ENCODE data around the gene PDSS2.

The PDSS2 gene

GRCh38 chr6:107259951-107260350, 199.4 kb downstream of the PDSS2 start:
- no peak for TF ChIP-seq CTCF (IDR thresholded peaks at IDR 0.05; ENCODE audit: borderline replicate concordance, extremely low read depth, low read length, poor library complexity, severe bottlenecking)
- DNase-seq (no peak), ATAC-seq (ENCODE audit: insufficient read depth, low read depth) (no peak)
- H3K27me3 ChIP-seq (ENCODE audit: insufficient read depth, low read length, poor library complexity) = no peaks in the 10 kb centered on the region
- no peak overlapping the region for H3K4me2 ChIP-seq (ENCODE audit: insufficient read depth, low read length)
- H3K9me3 ChIP-seq (ENCODE audit: insufficient read depth, low read length, severe bottlenecking) = no peaks in the 10 kb centered on the region
- no peak overlapping the region for H2AFZ ChIP-seq (ENCODE audit: low read depth, low read length)
- H3K4me3 ChIP-seq (ENCODE audit: low read depth in 1 of 2, low read length in 2 of 2) = no peak overlapping the region
- H3K4me1 ChIP-seq (ENCODE audit: insufficient read depth, low read length) = no peaks in the 10 kb centered on the region
- no peak overlapping the region for H3K27ac ChIP-seq (ENCODE audit: low read length)
- H4K20me1 ChIP-seq (ENCODE audit: insufficient read depth, low read length) = no peaks in the 10 kb centered on the region
- H3K79me2 ChIP-seq (ENCODE audit: insufficient read depth, low read length) = no peaks in the 10 kb centered on the region
- H3K9ac ChIP-seq (ENCODE audit: low read depth, low read length) = no peak overlapping the region
- H3K36me3 ChIP-seq (ENCODE audit: insufficient read depth, low read length) = no peaks in the 10 kb centered on the region

- H3K9me3 ChIP-seq (ENCODE audit: insufficient read depth, low read length, severe bottlenecking) = no peaks in the 10 kb centered on the region
- ATAC-seq (ENCODE audit: insufficient read depth, low read depth) (no peak), DNase-seq (no peak)
- no peaks in the 10 kb centered on the region for H3K79me2 ChIP-seq (ENCODE audit: insufficient read depth, low read length)
- no peak overlapping the region for H3K27ac ChIP-seq (ENCODE audit: low read length)
- H4K20me1 ChIP-seq (ENCODE audit: insufficient read depth, low read length) = no peaks in the 10 kb centered on the region
- TF ChIP-seq EZH2 (IDR thresholded peaks at IDR 0.05; ENCODE audit: borderline replicate concordance, low read depth, low read length, severe bottlenecking) (no peak), CTCF (IDR thresholded peaks at IDR 0.05; ENCODE audit: borderline replicate concordance, extremely low read depth, low read length, poor library complexity, severe bottlenecking) (no peak)
- H3K4me2 ChIP-seq (ENCODE audit: insufficient read depth, low read length) = no peak overlapping the region
- no peaks in the 10 kb centered on the region for H3K4me1 ChIP-seq (ENCODE audit: insufficient read depth, low read length)
- no peaks in the 10 kb centered on the region for H3K27me3 ChIP-seq (ENCODE audit: insufficient read depth, low read length, poor library complexity)
- no peak overlapping the region for H2AFZ ChIP-seq (ENCODE audit: low read depth, low read length)
- H3K36me3 ChIP-seq (ENCODE audit: insufficient read depth, low read length) = peaks cover 4% of the 10 kb centered on the region; the same call in 1 of the 2 replicates
- no peak overlapping the region for H3K4me3 ChIP-seq (ENCODE audit: low read depth in 1 of 2, low read length in 2 of 2)
- no peak overlapping the region for H3K9ac ChIP-seq (ENCODE audit: low read depth, low read length)
These were observed 211.2 kb downstream of the PDSS2 start for GRCh38 chr6:107248147-107248546.

- no peak overlapping the region for H3K4me3 ChIP-seq (ENCODE audit: low read depth in 1 of 2, low read length in 2 of 2)
- H3K4me2 ChIP-seq (ENCODE audit: insufficient read depth, low read length) = no peak overlapping the region
- DNase-seq (no peak), ATAC-seq (ENCODE audit: insufficient read depth, low read depth) (no peak)
- no peaks in the 10 kb centered on the region for H3K27me3 ChIP-seq (ENCODE audit: insufficient read depth, low read length, poor library complexity)
- no peaks in the 10 kb centered on the region for H3K9me3 ChIP-seq (ENCODE audit: insufficient read depth, low read length, severe bottlenecking)
- H4K20me1 ChIP-seq (ENCODE audit: insufficient read depth, low read length) = no peaks in the 10 kb centered on the region
- peaks cover 4% of the 10 kb centered on the region; the same call in 1 of the 2 replicates for H3K36me3 ChIP-seq (ENCODE audit: insufficient read depth, low read length)
- no peak overlapping the region for H3K27ac ChIP-seq (ENCODE audit: low read length)
- no peak overlapping the region for H2AFZ ChIP-seq (ENCODE audit: low read depth, low read length)
- H3K9ac ChIP-seq (ENCODE audit: low read depth, low read length) = no peak overlapping the region
- H3K4me1 ChIP-seq (ENCODE audit: insufficient read depth, low read length) = no peaks in the 10 kb centered on the region
- no peaks in the 10 kb centered on the region for H3K79me2 ChIP-seq (ENCODE audit: insufficient read depth, low read length)
- TF ChIP-seq EZH2 (IDR thresholded peaks at IDR 0.05; ENCODE audit: borderline replicate concordance, low read depth, low read length, severe bottlenecking) = no peak
- TF ChIP-seq CTCF (IDR thresholded peaks at IDR 0.05; ENCODE audit: borderline replicate concordance, extremely low read depth, low read length, poor library complexity, severe bottlenecking) = no peak
These were observed 212.3 kb downstream of the PDSS2 start for GRCh38 chr6:107246972-107247615.
